ENCODE results near the gene TET2. TPM values are rescaled to one million over a fixed set of nuclear protein-coding genes. Genes with fewer than 3 reads are reported as not detected.

TET2 gene
- total and polyA plus RNA-seq, 2 of the 4 experiments (the other 2 are of a cell fraction): 5.6 to 25.3 TPM

DNA sequence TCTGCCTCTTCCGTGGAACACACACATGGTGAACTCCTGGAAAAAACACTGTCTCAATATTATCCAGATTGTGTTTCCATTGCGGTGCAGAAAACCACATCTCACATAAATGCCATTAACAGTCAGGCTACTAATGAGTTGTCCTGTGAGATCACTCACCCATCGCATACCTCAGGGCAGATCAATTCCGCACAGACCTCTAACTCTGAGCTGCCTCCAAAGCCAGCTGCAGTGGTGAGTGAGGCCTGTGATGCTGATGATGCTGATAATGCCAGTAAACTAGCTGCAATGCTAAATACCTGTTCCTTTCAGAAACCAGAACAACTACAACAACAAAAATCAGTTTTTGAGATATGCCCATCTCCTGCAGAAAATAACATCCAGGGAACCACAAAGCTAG lies 87.9 kb downstream of the TET2 start:
- peaks cover 3% of the 10 kb centered on the region; the same call in 1 of the 2 replicates for H3K4me1 ChIP-seq (ENCODE audit: control insufficient read depth, insufficient read depth, low read length)
- no peak overlapping the region for H3K56ac ChIP-seq (ENCODE audit: extremely low read depth, insufficient read depth, low read length)
- ChIA-PET POLR2A (ENCODE audit: unreplicated experiment) (interaction anchor here (0.8 kb wide), 1 partner anchor 239 kb away, joined by 3 read pairs; no protein-coding TSS in a partner anchor), CTCF (no interaction called here)
- no peak overlapping the region for H3K4me3 ChIP-seq (ENCODE audit: insufficient read depth, low read depth, low read length)
- no peak overlapping the region for H2AK5ac ChIP-seq (ENCODE audit: low read depth, low read length)
- intact Hi-C loops (cut with micrococcal nuclease): no loop called here
- H2BK120ac ChIP-seq (ENCODE audit: low read depth, low read length): no peak overlapping the region
- H3K23ac ChIP-seq (ENCODE audit: low read depth, low read length): no peak overlapping the region
- H4K8ac ChIP-seq (ENCODE audit: low read depth in 2 of 2, low read length in 2 of 2): no peak overlapping the region
- ATAC-seq (ENCODE audit: low read depth): no peak
- H3K4ac ChIP-seq (ENCODE audit: low read depth, low read length): no peak overlapping the region
- H3K36me3 ChIP-seq (ENCODE audit: control insufficient read depth, insufficient read depth, low read length): peaks cover 21% of the 10 kb centered on the region
- H2BK15ac ChIP-seq (ENCODE audit: low read depth, low read length): no peak overlapping the region
- no peak overlapping the region for H3K9ac ChIP-seq (ENCODE audit: low read depth, low read length)
- no CpG with 5 or more reads among the region's 4 CpGs for whole genome bisulfite sequencing, 2 experiments (ENCODE audit: extremely low coverage in 2 of 2, insufficient read length in 1 of 2)
- no peak overlapping the region for H3K18ac ChIP-seq (ENCODE audit: low read depth, low read length)
- H3K9me1 ChIP-seq (ENCODE audit: insufficient read depth, low read length): peaks cover 6% of the 10 kb centered on the region; the same call in 1 of the 2 replicates
- no TSS peak for BruUV-seq (replicated peaks)
- in situ Hi-C loops (cut with MboI; ENCODE audit: low sequenced_read_pairs): no loop called here
- H4K5ac ChIP-seq (ENCODE audit: low read depth, low read length): no peak overlapping the region
- H3K27me3 ChIP-seq (ENCODE audit: control insufficient read depth, insufficient read depth, low read length): no peaks in the 10 kb centered on the region
- peaks cover 22 to 27% of the 10 kb centered on the region in 2 experiments for H3K79me1 ChIP-seq (ENCODE audit: low read depth in 1 of 2, low read length in 2 of 2)
- DNase-seq: no peak
- H2BK5ac ChIP-seq (ENCODE audit: low read depth, low read length, poor library complexity, severe bottlenecking): no peak overlapping the region
- no peak overlapping the region for H4K91ac ChIP-seq (ENCODE audit: insufficient read depth, low read depth, low read length)
- H3K27ac ChIP-seq (ENCODE audit: insufficient read depth, low read length): no peak overlapping the region
- dilution Hi-C loops (cut with HindIII; ENCODE audit: low sequenced_read_pairs, unreplicated experiment): no loop called here
- peaks cover 7% of the 10 kb centered on the region; the same call in 1 of the 2 replicates for H4K20me1 ChIP-seq (ENCODE audit: insufficient read depth, low read length)
- H3K4me2 ChIP-seq (ENCODE audit: low read depth, low read length): no peak overlapping the region
- H2AK9ac ChIP-seq (replicated peaks; ENCODE audit: low read depth, low read length, poor library complexity): no peak overlapping the region
- TF ChIP-seq RFX5 (IDR thresholded peaks at IDR 0.05; ENCODE audit: low read depth, low read length): no peak
- H3K9me3 ChIP-seq (ENCODE audit: control insufficient read depth, insufficient read depth, low read length): no peaks in the 10 kb centered on the region
- no peak overlapping the region for H3K14ac ChIP-seq (replicated peaks; ENCODE audit: low read depth, low read length)
- H2AFZ ChIP-seq (replicated peaks; ENCODE audit: low read length, poor library complexity): no peak overlapping the region
- no peak overlapping the region for H2BK20ac ChIP-seq (ENCODE audit: low read depth, low read length)
